Endothelial cell of umbilical vein (primary cell): Measurements from ENCODE around the gene POU6F2. TPM values are rescaled to one million over a fixed set of nuclear protein-coding genes. Genes with fewer than 3 reads are reported as not detected.

Experiments
- BruUV-seq: library from RNA; stranded (reverse); fragments of 400-500 nt; replicated peaks from 2 replicates; lab custom pipeline; 2021; lab: Mats Ljungman, UMichigan
- CTCF ChIA-PET: fragments of 300-600, 350-600 bp; sonication (Branson Sonifier 250); formaldehyde crosslinking; loops from one replicate; lab custom pipeline; 2021; ENCODE audit warnings: antibody characterized with exemption, inconsistent platforms; lab: Charles Lee
- POLR2A ChIA-PET: fragments of 300-600, 350-600 bp; sonication (Branson Sonifier 250); formaldehyde crosslinking; loops from one replicate; lab custom pipeline; 2021; ENCODE audit warnings: antibody characterized with exemption, inconsistent platforms; lab: Charles Lee
- DNase-seq: peaks from one replicate; pipeline ENCODE4 v3.0.0-alpha.2; 2011; ENCODE audit warnings: low read depth, low spot score
- FAIRE-seq: peaks from 2 replicates; lab custom pipeline; 2011; peaks lifted over from hg19 to GRCh38; lab: Jason Lieb, UNC
- H2AFZ ChIP-seq: 2 replicates; pipeline ENCODE4 v1.6.0; 2012; ENCODE audit warnings: low read depth, low read length, control low read depth, inconsistent platforms
- H3K27ac ChIP-seq: 2 replicates; pipeline ENCODE4 v1.5.1; 2011; ENCODE audit warnings: low read depth, mild to moderate bottlenecking, control low read depth, low read length, moderate library complexity; ENCODE audit not compliant: insufficient read depth
- H3K27me3 ChIP-seq, 2 experiments: 2 replicates each; pipeline versions ENCODE4 v1.6.0 to v1.6.1; 2011; ENCODE audit warnings: low read length in 2 of 2, mixed read lengths in 1 of 2; ENCODE audit not compliant: control insufficient read depth in 2 of 2, insufficient read depth in 2 of 2
- H3K36me3 ChIP-seq, 2 experiments: 2 replicates in 1 of 2; 3 replicates in 1 of 2; pipeline ENCODE4 v1.5.1; 2011; ENCODE audit warnings: low read length in 2 of 2, mild to moderate bottlenecking in 1 of 2, moderate library complexity in 1 of 2; ENCODE audit not compliant: control insufficient read depth in 2 of 2, insufficient read depth in 2 of 2; ENCODE audit errors: extremely low read depth in 1 of 2
- H3K4me1 ChIP-seq: 3 replicates; pipeline ENCODE4 v1.5.1; 2011; ENCODE audit warnings: mild to moderate bottlenecking, low read length; ENCODE audit not compliant: control insufficient read depth, insufficient read depth; ENCODE audit errors: extremely low read depth
- H3K4me2 ChIP-seq: 2 replicates; pipeline ENCODE4 v1.6.1; 2011; ENCODE audit warnings: low read length, control low read depth, mixed read lengths; ENCODE audit not compliant: insufficient read depth
- H3K4me3 ChIP-seq, 3 experiments: fragments of 200-600 bp in 1 of 3; sonication (generic), shearing (Covaris generic) in 1 of 3; replicated peaks in 1 of 3; 2 replicates each; pipeline ENCODE4 v1.5.1; 2011 to 2016; ENCODE audit warnings: control low read depth in 3 of 3, low read length in 3 of 3, mild to moderate bottlenecking in 2 of 3, inconsistent platforms in 1 of 3, low read depth in 1 of 3, moderate library complexity in 1 of 3; ENCODE audit not compliant: insufficient read depth in 1 of 3
- H3K79me2 ChIP-seq: 2 replicates; pipeline ENCODE4 v1.6.0; 2012; ENCODE audit warnings: low read length, inconsistent platforms; ENCODE audit not compliant: control insufficient read depth, insufficient read depth
- H3K9ac ChIP-seq: replicated peaks from 2 replicates; pipeline ENCODE3; 2011; ENCODE audit warnings: low read length, control low read depth; ENCODE audit not compliant: insufficient read depth; ENCODE audit errors: extremely low read depth
- H3K9me1 ChIP-seq: replicated peaks from 3 replicates; pipeline ENCODE4 v1.6.0; 2011; ENCODE audit warnings: mild to moderate bottlenecking, low read length; ENCODE audit not compliant: control insufficient read depth, insufficient read depth; ENCODE audit errors: extremely low read depth
- H3K9me3 ChIP-seq: replicated peaks from 2 replicates; pipeline ENCODE4 v1.5.1; 2012; ENCODE audit warnings: low read length, inconsistent platforms; ENCODE audit not compliant: control insufficient read depth, insufficient read depth
- H4K20me1 ChIP-seq: replicated peaks from 2 replicates; pipeline ENCODE3; 2011; ENCODE audit warnings: mild to moderate bottlenecking, low read length; ENCODE audit not compliant: control insufficient read depth, insufficient read depth; ENCODE audit errors: extremely low read depth
- CTCF ChIP-seq, 2 donors: IDR thresholded peaks; 1 replicate in 1 of 2; 2 replicates in 1 of 2; pipeline ENCODE4 v1.5.1; 2011; ENCODE audit warnings: low read length in 2 of 2, mild to moderate bottlenecking in 2 of 2, moderate library complexity in 2 of 2, control low read depth in 1 of 2, inconsistent platforms in 1 of 2, low read depth in 1 of 2; ENCODE audit not compliant: insufficient read depth in 1 of 2; ENCODE audit errors: extremely low read depth in 1 of 2
- EZH2 ChIP-seq: IDR thresholded peaks from 2 replicates; pipeline ENCODE4 v1.6.1; 2012; ENCODE audit warnings: borderline replicate concordance, low read depth, mild to moderate bottlenecking, moderate library complexity, low read length, inconsistent platforms; ENCODE audit not compliant: severe bottlenecking
- FOS ChIP-seq: IDR thresholded peaks from 2 replicates; pipeline ENCODE4 v1.6.1; 2011; ENCODE audit warnings: mild to moderate bottlenecking, low read length, moderate library complexity, borderline replicate concordance; ENCODE audit not compliant: insufficient read depth
- GATA2 ChIP-seq: IDR thresholded peaks from 2 replicates; pipeline ENCODE4 v1.7.0; 2011; ENCODE audit warnings: low read depth, mild to moderate bottlenecking, moderate library complexity, mixed read lengths, low read length; ENCODE audit not compliant: insufficient read length, insufficient read depth
- JUN ChIP-seq: IDR thresholded peaks from 2 replicates; pipeline ENCODE4 v1.6.1; 2011; ENCODE audit warnings: borderline replicate concordance, low read depth; ENCODE audit not compliant: insufficient read length, insufficient read depth
- MAX ChIP-seq: IDR thresholded peaks from 2 replicates; pipeline ENCODE4 v1.6.1; 2011; ENCODE audit not compliant: insufficient read depth, insufficient read length
- MYC ChIP-seq: IDR thresholded peaks from one replicate; pipeline ENCODE4 v1.6.1; 2011; ENCODE audit warnings: mild to moderate bottlenecking, low read depth, low read length
- POLR2A ChIP-seq: IDR thresholded peaks from 2 replicates; pipeline ENCODE4 v1.6.1; 2012; ENCODE audit warnings: low read depth, mild to moderate bottlenecking, control low read depth, low read length
- POLR2AphosphoS5 ChIP-seq: IDR thresholded peaks from 2 replicates; pipeline ENCODE4 v1.6.1; 2012; ENCODE audit warnings: low read depth, mild to moderate bottlenecking, control low read depth, low read length, moderate library complexity; ENCODE audit not compliant: insufficient read depth
- dilution Hi-C: fragments of 300-500 bp; cut with MboI; formaldehyde crosslinking; loops from one replicate; pipeline ENCODE4 v1.15.0; 2019; ENCODE audit warnings: low sequenced_read_pairs; ENCODE audit not compliant: extremely low pct_ligation_motif_present
- intact Hi-C: fragments of 100-400 bp; cut with micrococcal nuclease; formaldehyde crosslinking; loops from one replicate; pipeline ENCODE4 v1.10.0; 2022
- polyA plus RNA-seq, 4 experiments: library from polyadenylated mRNA; depleted of rRNA in 3 of 4; stranded (reverse) in 3 of 4; unstranded in 1 of 4; fragments of >200 nt; gene quantifications; 2 replicates each; pipeline versions ENCODE4 v1.2.1 to v1.2.3, GENCODE V29; 2011 to 2012; ENCODE audit warnings: missing spikeins in 1 of 4
- total RNA-seq: library from RNA; stranded (reverse); gene quantifications from 2 replicates; pipeline ENCODE4 v1.2.3, GENCODE V29; 2021

POU6F2 gene
- total and polyA plus RNA-seq, 2 donors (not counting 3 experiments of a cell fraction or from before 2014, with no cell fraction given) = 0.29 TPM; not detected in 1

GRCh38 chr7:39102234-39102633, 124.5 kb downstream of the POU6F2 start:
- intact Hi-C loops = no loop called here
- CTCF ChIA-PET = no interaction called here
- BruUV-seq = no TSS peak
- no peaks in the 10 kb centered on the region for H4K20me1 ChIP-seq
- POLR2A ChIA-PET = no interaction called here
- no peak for FAIRE-seq
- H3K4me2 ChIP-seq = no peak overlapping the region
- no peaks in the 10 kb centered on the region for H3K9me1 ChIP-seq
- no peaks in the 10 kb centered on the region for H3K4me1 ChIP-seq
- TF ChIP-seq FOS (no peak), JUN (no peak), EZH2 (no peak), POLR2AphosphoS5 (no peak), GATA2 (no peak), MAX (no peak), POLR2A (no peak), MYC (no peak), CTCF (IDR thresholded peaks at IDR 0.05; ENCODE audit: extremely low read depth in 1 of 2, insufficient read depth in 1 of 2, low read depth in 1 of 2, low read length in 2 of 2) (no peak)
- H3K9me3 ChIP-seq = no peaks in the 10 kb centered on the region
- no peaks in the 10 kb centered on the region for H3K79me2 ChIP-seq
- H3K27ac ChIP-seq = no peak overlapping the region
- no peak for DNase-seq
- no peaks in the 10 kb centered on the region for H3K36me3 ChIP-seq
- H3K27me3 ChIP-seq = no peaks in the 10 kb centered on the region
- no peak overlapping the region for H2AFZ ChIP-seq
- no peak overlapping the region for H3K9ac ChIP-seq
- H3K4me3 ChIP-seq = no peak overlapping the region
- dilution Hi-C loops = no loop called here
